HG02973 (cell line): Measurements from ENCODE around the gene HAPLN3.

Experiments used
- ATAC-seq: cut with Tn5 transposase; IDR thresholded peaks from one replicate; pipeline ENCODE4 v1.9.1; 2021; ENCODE audit warnings: moderate library complexity; ENCODE audit not compliant: unreplicated experiment

HAPLN3 gene

DNA sequence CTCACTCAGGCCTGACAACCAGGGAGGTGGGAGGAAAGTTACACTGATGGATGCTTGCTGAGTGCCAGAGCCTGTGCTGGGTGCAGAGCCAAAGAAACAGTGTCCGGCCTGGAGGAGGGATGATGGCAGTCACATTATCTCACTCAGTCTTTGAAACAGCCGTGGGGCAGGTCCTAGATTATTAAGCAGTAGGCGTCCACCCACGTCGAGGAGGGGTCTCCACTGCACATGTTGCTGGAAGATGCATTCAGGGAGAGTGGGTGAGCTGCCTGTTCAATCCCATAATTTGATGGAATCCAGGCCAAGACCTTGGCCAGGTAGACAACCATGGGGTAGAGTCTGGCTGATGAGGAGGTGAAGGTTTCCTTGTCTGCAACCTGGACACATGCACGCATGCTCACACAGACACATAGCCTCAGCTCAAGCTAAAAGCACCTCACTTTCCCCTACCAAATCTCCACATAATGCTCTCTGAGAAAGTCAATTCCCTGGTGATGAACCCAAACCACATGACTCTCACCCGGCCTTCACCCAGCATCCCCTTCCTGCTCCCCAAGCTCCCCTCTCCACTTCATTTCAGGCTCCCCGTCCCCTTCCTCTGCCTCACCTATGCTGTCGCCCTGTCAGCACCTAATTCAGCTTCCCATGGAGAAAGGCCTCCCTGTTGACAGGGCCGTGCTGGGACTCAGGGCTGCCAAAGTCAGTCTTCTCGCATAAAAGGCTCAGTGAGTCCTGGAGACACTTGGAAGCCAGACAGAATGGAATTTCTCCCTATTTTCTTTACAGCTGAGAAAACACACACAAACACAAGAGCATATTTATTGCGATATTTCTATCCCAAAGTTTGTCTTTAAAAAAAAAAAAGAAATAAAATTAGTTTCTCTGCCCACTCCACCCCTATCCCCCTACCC lies 62.3 kb downstream of the HAPLN3 start:
- ATAC-seq, result no peak

DNA sequence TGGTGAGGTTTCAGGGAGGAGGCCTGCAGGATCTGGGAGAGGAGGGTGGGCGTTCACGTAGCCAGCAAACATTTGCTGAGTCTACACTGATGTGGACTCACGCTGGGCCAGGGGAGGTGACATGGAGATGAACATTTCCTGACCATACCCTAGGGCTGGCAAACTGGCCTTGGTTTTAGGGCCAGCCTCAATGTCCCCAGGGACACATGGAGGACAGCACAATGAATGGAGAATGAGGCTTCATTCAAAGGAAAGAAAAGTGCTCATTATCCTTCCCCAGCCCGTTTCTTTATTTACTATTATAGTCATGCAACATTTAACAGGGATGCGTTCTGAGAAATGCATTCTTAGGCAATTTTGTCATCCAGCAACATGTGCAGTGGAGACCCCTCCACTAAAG lies 65.3 kb downstream of the HAPLN3 start:
- ATAC-seq, result no peak

DNA sequence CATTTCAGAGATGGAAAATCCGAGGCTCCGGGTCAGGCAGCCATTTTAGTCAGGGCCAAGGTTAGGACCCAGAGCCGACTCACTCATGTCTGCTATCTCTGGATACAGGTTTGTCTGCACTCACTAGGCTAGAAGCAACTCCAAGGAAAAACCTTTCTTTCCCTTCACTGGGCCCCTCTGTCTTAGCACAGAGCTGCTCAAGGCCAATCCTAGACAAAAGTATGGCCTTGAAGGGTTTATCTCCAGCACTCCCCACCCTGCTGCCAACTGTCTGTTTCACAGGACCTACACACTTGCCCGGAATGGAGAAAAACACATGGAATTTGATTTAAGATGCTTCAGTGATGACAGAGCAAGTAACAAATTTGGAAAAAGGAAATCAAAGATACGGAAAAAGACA lies 66.6 kb downstream of the HAPLN3 start:
- no peak for ATAC-seq
